ENCODE results near the gene PWP2. TPM values are rescaled to one million over a fixed set of nuclear protein-coding genes. Genes with fewer than 3 reads are reported as not detected.

Gene PWP2
- polyA plus RNA-seq, 2 of the 4 experiments (the other 2 are of a cell fraction), result 5.8 to 9.8 TPM

DNA sequence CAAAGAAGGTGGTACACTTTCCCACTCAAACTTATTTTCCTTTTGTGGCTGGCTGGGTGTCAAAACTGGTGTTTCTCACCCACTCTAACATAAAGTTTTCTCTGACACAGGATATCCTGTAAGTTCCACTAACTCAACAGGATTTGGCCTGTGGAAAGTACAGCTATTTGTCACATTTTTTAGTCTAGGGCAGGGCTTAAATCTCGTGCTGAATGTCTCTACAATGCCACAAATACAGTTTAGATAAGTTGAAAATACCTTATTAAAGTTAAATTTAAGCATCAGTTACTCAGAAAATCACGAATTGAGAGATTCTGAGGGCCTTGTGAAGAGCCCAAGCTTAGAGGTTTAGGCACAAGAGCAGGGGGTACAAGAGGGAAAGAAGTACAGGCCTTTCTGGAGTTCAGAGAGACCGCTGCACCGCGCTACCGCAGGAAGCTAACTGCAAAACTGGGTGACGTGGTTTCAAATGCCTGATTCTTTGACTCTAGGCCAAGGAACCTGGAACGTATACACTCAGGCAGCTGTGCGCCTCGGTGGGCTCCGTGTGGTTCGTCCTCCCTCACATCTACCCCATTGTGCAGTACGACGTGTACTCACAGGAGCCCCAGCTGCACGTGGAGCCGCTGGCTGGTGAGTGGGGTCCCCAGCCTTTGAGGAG, 23.4 kb upstream of the PWP2 start:
- H3K27ac ChIP-seq, result no peak overlapping the region
- H3K4me1 ChIP-seq, result no peaks in the 10 kb centered on the region
- TF ChIP-seq ATOH8 (CRISPR knock-in tag; IDR thresholded peaks at IDR 0.05; ENCODE audit: low read depth) (no peak), BCL3 (IDR thresholded peaks at IDR 0.05) (no peak), FOSB (CRISPR knock-in tag; IDR thresholded peaks at IDR 0.05) (no peak), SMC3 (IDR thresholded peaks at IDR 0.05) (no peak), JUNB (IDR thresholded peaks at IDR 0.05) (no peak), HMGXB4 (CRISPR knock-in tag; IDR thresholded peaks at IDR 0.05; ENCODE audit: borderline replicate concordance) (no peak), BHLHE40 (IDR thresholded peaks at IDR 0.05; ENCODE audit: low read depth, low read length) (no peak), GATA3 (IDR thresholded peaks at IDR 0.05; ENCODE audit: borderline replicate concordance) (no peak), CHD4 (IDR thresholded peaks at IDR 0.05; ENCODE audit: borderline replicate concordance) (no peak), ELK1 (IDR thresholded peaks at IDR 0.05; ENCODE audit: low read depth, low read length) (no peak)
- ChIA-PET CTCF (no interaction called here), POLR2A (no interaction called here)
- FAIRE-seq, result no peak
- no peak overlapping the region for H3K4me3 ChIP-seq
- H3K9me3 ChIP-seq, result no peaks in the 10 kb centered on the region
- 93% methylated on average over 16 of the region's 16 CpGs for WGBS (ENCODE audit: missing lambda C conversion rate)
- H3K4me2 ChIP-seq, result no peak overlapping the region
- ATAC-seq, result no peak
- DNase-seq (ENCODE audit: low read depth in 1 of 2, low spot score in 1 of 2), result no peak

GRCh38 chr21:44084496-44085241, 22.5 kb upstream of the PWP2 start:
- ChIA-PET CTCF (interaction anchor here (0.6 to 1.3 kb wide), 2 partner anchors 109 to 192 kb away, joined by 3 to 5 read pairs; no protein-coding TSS in a partner anchor), POLR2A (no interaction called here)
- Histone ChIP-seq H3K4me2 (no peak overlapping the region), H3K27ac (no peak overlapping the region), H3K9me3 (no peaks in the 10 kb centered on the region), H3K4me1 (no peaks in the 10 kb centered on the region), H3K4me3 (no peak overlapping the region)
- DNase-seq (ENCODE audit: low read depth in 1 of 2, low spot score in 1 of 2) (no peak), ATAC-seq (no peak), FAIRE-seq (no peak)
- TF ChIP-seq RNF2 (IDR thresholded peaks at IDR 0.05; ENCODE audit: borderline replicate concordance, low read depth) (no peak), FOSB (CRISPR knock-in tag; IDR thresholded peaks at IDR 0.05) (no peak), HEYL (CRISPR knock-in tag; IDR thresholded peaks at IDR 0.05) (no peak), POLR2A (IDR thresholded peaks at IDR 0.05; ENCODE audit: low read length) (no peak), GATA3 (IDR thresholded peaks at IDR 0.05; ENCODE audit: borderline replicate concordance) (no peak), BHLHE40 (IDR thresholded peaks at IDR 0.05; ENCODE audit: low read depth, low read length) (no peak), MAX (IDR thresholded peaks at IDR 0.05) (no peak), RARB (CRISPR knock-in tag; IDR thresholded peaks at IDR 0.05) (no peak), HDAC2 (IDR thresholded peaks at IDR 0.05) (no peak), JUNB (IDR thresholded peaks at IDR 0.05) (no peak), TFCP2L1 (CRISPR knock-in tag; IDR thresholded peaks at IDR 0.05) (no peak), FOXS1 (CRISPR knock-in tag; IDR thresholded peaks at IDR 0.05) (no peak), CHD2 (IDR thresholded peaks at IDR 0.05; ENCODE audit: low read length, partially characterized antibody) (no peak), MYC (IDR thresholded peaks at IDR 0.05; ENCODE audit: borderline replicate concordance, low read length) (no peak), EP300 (IDR thresholded peaks at IDR 0.05) (no peak), ZC3H11A (IDR thresholded peaks at IDR 0.05) (no peak)
- TF ChIP-seq, protein P1, sequence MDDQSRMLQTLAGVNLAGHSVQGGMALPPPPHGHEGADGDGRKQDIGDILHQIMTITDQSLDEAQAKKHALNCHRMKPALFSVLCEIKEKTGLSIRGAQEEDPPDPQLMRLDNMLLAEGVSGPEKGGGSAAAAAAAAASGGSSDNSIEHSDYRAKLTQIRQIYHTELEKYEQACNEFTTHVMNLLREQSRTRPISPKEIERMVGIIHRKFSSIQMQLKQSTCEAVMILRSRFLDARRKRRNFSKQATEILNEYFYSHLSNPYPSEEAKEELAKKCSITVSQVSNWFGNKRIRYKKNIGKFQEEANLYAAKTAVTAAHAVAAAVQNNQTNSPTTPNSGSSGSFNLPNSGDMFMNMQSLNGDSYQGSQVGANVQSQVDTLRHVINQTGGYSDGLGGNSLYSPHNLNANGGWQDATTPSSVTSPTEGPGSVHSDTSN (IDR thresholded peaks at IDR 0.05), result no peak
- 73% methylated on average over 7 of the region's 7 CpGs for WGBS (ENCODE audit: missing lambda C conversion rate)

All from A549 (cell line).